Uterus (tissue), 4 donors: ENCODE data around the gene KCTD18. TPM values are rescaled to one million over a fixed set of nuclear protein-coding genes. Genes with fewer than 3 reads are reported as not detected.

Source experiments
- DNase-seq, 2 donors: peaks; one replicate each; pipeline ENCODE4 v3.0.0-alpha.2; 2019 to 2020
- H3K27ac ChIP-seq, 2 donors: fragments of 200-600 bp; sonication (generic); 1 replicate in 1 of 2; 2 replicates in 1 of 2; pipeline ENCODE4 v1.5.1; 2016 to 2018
- H3K27me3 ChIP-seq, 2 donors: fragments of 200-600 bp; sonication (generic); one replicate each; pipeline ENCODE4 v1.5.1; 2018 to 2019; ENCODE audit warnings: control low read depth in 1 of 2
- H3K36me3 ChIP-seq, 2 donors: fragments of 200-600 bp; sonication (generic); one replicate each; pipeline ENCODE4 v1.5.1; 2019; ENCODE audit warnings: control low read depth in 1 of 2
- H3K4me1 ChIP-seq, 2 donors: fragments of 200-600 bp; sonication (generic); one replicate each; pipeline ENCODE4 v1.5.1; 2018 to 2019; ENCODE audit warnings: control low read depth in 1 of 2
- H3K4me3 ChIP-seq, 2 donors: fragments of 200-600 bp; sonication (generic); 1 replicate in 1 of 2; 2 replicates in 1 of 2; pipeline ENCODE4 v1.5.1; 2018 to 2019; ENCODE audit warnings: mild to moderate bottlenecking in 1 of 2
- H3K9me3 ChIP-seq, 2 donors: fragments of 200-600 bp; sonication (generic); one replicate each; pipeline ENCODE4 v1.5.1; 2019; ENCODE audit warnings: control low read depth in 1 of 2
- CTCF ChIP-seq, 4 experiments: fragments of 200-600 bp in 2 of 4; fragments of 450-650 bp in 2 of 4; sonication (generic) in 2 of 4; IDR thresholded peaks; one replicate each; pipeline ENCODE4 v1.5.1; 2016 to 2019; ENCODE audit warnings: antibody characterized with exemption in 4 of 4, mild to moderate bottlenecking in 2 of 4, moderate library complexity in 1 of 4
- POLR2A ChIP-seq, 2 donors: fragments of 450-650 bp; IDR thresholded peaks; one replicate each; pipeline ENCODE4 v1.6.1; 2016; ENCODE audit warnings: antibody characterized with exemption in 2 of 2, mild to moderate bottlenecking in 1 of 2, moderate library complexity in 1 of 2
- intact Hi-C: fragments of 100-400 bp; cut with DNase I; formaldehyde crosslinking; loops from one replicate; pipeline ENCODE4 v1.15.1; 2023; ENCODE audit warnings: low total_unique reads
- total RNA-seq, 4 donors: library from RNA; depleted of rRNA in 3 of 4; stranded (reverse); fragments of >200 nt in 3 of 4; gene quantifications; one replicate each; pipeline versions ENCODE4 v1.1.0 to v1.2.4, GENCODE V29; 2014 to 2023
- donor health status: DM: yes; HTN: yes; CAD: no.

Gene KCTD18
- total RNA-seq, 4 donors from 2014 or later, result 10.5 to 77.4 (median 16.9) TPM

- no peak overlapping the region for H3K27ac ChIP-seq
- no peaks in the 10 kb centered on the region for H3K9me3 ChIP-seq
- intact Hi-C loops, result no loop called here
- TF ChIP-seq POLR2A (IDR thresholded peaks at IDR 0.05), result no peak
- no peak for TF ChIP-seq CTCF (IDR thresholded peaks at IDR 0.05)
- no peak overlapping the region for H3K4me3 ChIP-seq
- DNase-seq, result no peak
- H3K4me1 ChIP-seq, result no peaks in the 10 kb centered on the region
- no peaks in the 10 kb centered on the region for H3K36me3 ChIP-seq
- H3K27me3 ChIP-seq, result no peaks in the 10 kb centered on the region
These were observed 56.6 kb downstream of the KCTD18 start for GRCh38 chr2:200453142-200453852.

- Histone ChIP-seq H3K36me3 (no peaks in the 10 kb centered on the region), H3K9me3 (no peaks in the 10 kb centered on the region), H3K27ac (no peak overlapping the region), H3K27me3 (no peaks in the 10 kb centered on the region), H3K4me1 (no peaks in the 10 kb centered on the region), H3K4me3 (no peak overlapping the region)
- TF ChIP-seq POLR2A (IDR thresholded peaks at IDR 0.05) (no peak), CTCF (IDR thresholded peaks at IDR 0.05) (no peak)
- no peak for DNase-seq
- intact Hi-C loops, result no loop called here
These were observed 57.5 kb downstream of the KCTD18 start for GRCh38 chr2:200452377-200452776.

- Histone ChIP-seq H3K27ac (no peak overlapping the region), H3K4me1 (no peaks in the 10 kb centered on the region), H3K36me3 (no peaks in the 10 kb centered on the region), H3K4me3 (no peak overlapping the region), H3K27me3 (no peaks in the 10 kb centered on the region), H3K9me3 (no peaks in the 10 kb centered on the region)
- TF ChIP-seq POLR2A (IDR thresholded peaks at IDR 0.05), result no peak
- no peak for TF ChIP-seq CTCF (IDR thresholded peaks at IDR 0.05)
- intact Hi-C loops, result no loop called here
- no peak for DNase-seq
These were observed 58.4 kb downstream of the KCTD18 start for GRCh38 chr2:200451511-200451910.

- intact Hi-C loops, result no loop called here
- H3K4me3 ChIP-seq, result no peak overlapping the region
- no peaks in the 10 kb centered on the region for H3K27me3 ChIP-seq
- no peak overlapping the region for H3K27ac ChIP-seq
- H3K36me3 ChIP-seq, result no peaks in the 10 kb centered on the region
- H3K9me3 ChIP-seq, result no peaks in the 10 kb centered on the region
- TF ChIP-seq CTCF (IDR thresholded peaks at IDR 0.05) (no peak), POLR2A (IDR thresholded peaks at IDR 0.05) (no peak)
- H3K4me1 ChIP-seq, result no peaks in the 10 kb centered on the region
- DNase-seq, result no peak
These were observed 59.6 kb downstream of the KCTD18 start for GRCh38 chr2:200450288-200450687.

- DNase-seq, result no peak
- no peak overlapping the region for H3K4me3 ChIP-seq
- no peak overlapping the region for H3K27ac ChIP-seq
- H3K4me1 ChIP-seq, result no peaks in the 10 kb centered on the region
- H3K9me3 ChIP-seq, result no peaks in the 10 kb centered on the region
- no peaks in the 10 kb centered on the region for H3K36me3 ChIP-seq
- no peaks in the 10 kb centered on the region for H3K27me3 ChIP-seq
- TF ChIP-seq POLR2A (IDR thresholded peaks at IDR 0.05) (no peak), CTCF (IDR thresholded peaks at IDR 0.05) (no peak)
- intact Hi-C loops, result no loop called here
These were observed 60.7 kb downstream of the KCTD18 start for GRCh38 chr2:200449149-200449548.
